Immature natural killer cell (primary cell): ENCODE data around the gene TRIM61. TPM values are rescaled to one million over a fixed set of nuclear protein-coding genes. Genes with fewer than 3 reads are reported as not detected.

ENCODE experiments used
- DNase-seq, 3 donors: peaks; one replicate each; pipeline ENCODE4 v3.0.0; 2022; ENCODE audit warnings: mixed read lengths in 1 of 3
- H3K27ac Mint-ChIP-seq, 6 donors: one replicate each; pipeline ENCODE4 v1.8.0; 2020; ENCODE audit warnings: mixed read lengths in 6 of 6, mild to moderate bottlenecking in 5 of 6, inconsistent platforms in 4 of 6, moderate library complexity in 3 of 6
- H3K27me3 Mint-ChIP-seq, 3 donors: one replicate each; pipeline ENCODE4 v1.8.0; 2020 to 2021; ENCODE audit warnings: low read depth in 3 of 3, mild to moderate bottlenecking in 3 of 3, mixed read lengths in 3 of 3, moderate library complexity in 3 of 3, inconsistent platforms in 1 of 3
- H3K36me3 Mint-ChIP-seq, 3 donors: one replicate each; pipeline ENCODE4 v1.8.0; 2020; ENCODE audit warnings: mixed read lengths in 3 of 3, inconsistent platforms in 2 of 3, mild to moderate bottlenecking in 2 of 3
- H3K4me1 Mint-ChIP-seq, 2 donors: one replicate each; pipeline ENCODE4 v1.8.0; 2020; ENCODE audit warnings: inconsistent platforms in 2 of 2, mild to moderate bottlenecking in 2 of 2, mixed read lengths in 2 of 2, moderate library complexity in 1 of 2
- H3K4me3 Mint-ChIP-seq, 5 donors: one replicate each; pipeline ENCODE4 v1.8.0; 2020; ENCODE audit warnings: mild to moderate bottlenecking in 5 of 5, mixed read lengths in 5 of 5, inconsistent platforms in 3 of 5, moderate library complexity in 3 of 5
- H3K9me3 Mint-ChIP-seq, 6 donors: one replicate each; pipeline ENCODE4 v1.8.0; 2020; ENCODE audit warnings: mild to moderate bottlenecking in 6 of 6, mixed read lengths in 6 of 6, inconsistent platforms in 4 of 6, moderate library complexity in 3 of 6
- polyA plus RNA-seq, 3 donors: library from polyadenylated mRNA; unstranded; fragments of 300-500 nt; fragmentation: Illumina TruSeq; gene quantifications; one replicate each; pipeline ENCODE4 v1.2.3, GENCODE V29; 2021

TRIM61 gene
- polyA plus RNA-seq, 3 donors from 2014 or later = 1.8 to 2.5 TPM; not detected in 1

GRCh38 chr4:164918956-164919355, 58.5 kb downstream of the TRIM61 start:
- DNase-seq = no peak
- H3K27ac Mint-ChIP-seq = no peak overlapping the region
- H3K4me1 Mint-ChIP-seq = no peaks in the 10 kb centered on the region
- H3K36me3 Mint-ChIP-seq = no peaks in the 10 kb centered on the region
- H3K9me3 Mint-ChIP-seq = peaks cover 0 to 4% (median 0%) of the 10 kb centered on the region in 6 donors
- H3K27me3 Mint-ChIP-seq = peaks cover 0 to 5% (median 3%) of the 10 kb centered on the region in 3 donors
- H3K4me3 Mint-ChIP-seq = no peak overlapping the region

Other genes with a start within 250 kb of the TRIM61 start
- gene SMIM31, start 223.5 kb downstream of the TRIM61 start, polyA plus RNA-seq = not detected
- not detected for gene APELA, start 100.5 kb downstream of the TRIM61 start, polyA plus RNA-seq
- gene TRIM60, start 54.3 kb upstream of the TRIM61 start, polyA plus RNA-seq = not detected
- not detected for gene TRIM75, start 76.2 kb upstream of the TRIM61 start, polyA plus RNA-seq
- 10 to 100 TPM; 12.0 to 33.2 (median 26.0) TPM for gene TMEM192, start 135.2 kb upstream of the TRIM61 start, polyA plus RNA-seq
- 1 to 10 TPM; 2.6 to 4.0 (median 3.5) TPM for gene KLHL2, start 229.9 kb upstream of the TRIM61 start, polyA plus RNA-seq